HEK293 (cell line): Measurements from ENCODE around the gene CRTC3.
A peak's percentile ranks its signal among the peaks of the same experiment; 100 is the strongest.

Source experiments
- CTCF ChIA-PET: fragments of 350-600 bp; formaldehyde crosslinking; extraction: SDS; loops from one replicate; lab custom pipeline; 2021; ENCODE audit warnings: antibody characterized with exemption; lab: Yijun Ruan, JAX
- POLR2A ChIA-PET: fragments of 300-600 bp; formaldehyde crosslinking; extraction: SDS; loops from one replicate; lab custom pipeline; 2020; ENCODE audit warnings: antibody characterized with exemption, inconsistent platforms; lab: Yijun Ruan, JAX
- H3K27ac ChIP-seq: fragments of 200-500 bp; sonication (Bioruptor generic); 2 replicates; pipeline ENCODE4 v1.5.1; 2014; ENCODE audit warnings: low read depth, low read length, control low read depth, inconsistent platforms; ENCODE audit errors: extremely low read depth
- H3K36me3 ChIP-seq, 2 experiments: fragments of 200-500 bp in 1 of 2; sonication (Bioruptor generic) in 1 of 2; 1 replicate in 1 of 2; 2 replicates in 1 of 2; pipeline ENCODE4 v1.5.1; 2014 to 2017; ENCODE audit warnings: inconsistent platforms in 2 of 2, low read length in 2 of 2; ENCODE audit not compliant: control insufficient read depth in 2 of 2, insufficient read depth in 1 of 2
- H3K4me1 ChIP-seq: fragments of 200-500 bp; sonication (Bioruptor generic); 2 replicates; pipeline ENCODE4 v1.5.1; 2014; ENCODE audit warnings: mild to moderate bottlenecking, low read length, inconsistent platforms; ENCODE audit not compliant: control insufficient read depth, insufficient read depth
- H3K4me3 ChIP-seq: 2 replicates; pipeline ENCODE4 v1.5.1; 2011; ENCODE audit warnings: low read depth, mild to moderate bottlenecking, control low read depth, low read length, moderate library complexity
- H3K9me3 ChIP-seq: fragments of 200-500 bp; sonication (Bioruptor generic); 2 replicates; pipeline ENCODE4 v1.5.1; 2014; ENCODE audit warnings: low read depth, low read length, inconsistent platforms; ENCODE audit not compliant: control insufficient read depth, insufficient read depth
- EGR2 ChIP-seq: fragments of 450-650 bp; formaldehyde crosslinking; IDR thresholded peaks from 2 replicates; pipeline ENCODE4 v1.5.1; 2016; ENCODE audit warnings: low read depth, missing biosample characterization, missing genetic modification characterization
- PRDM1 ChIP-seq: fragments of 450-650 bp; formaldehyde crosslinking; IDR thresholded peaks from 2 replicates; pipeline ENCODE4; 2016; ENCODE audit warnings: missing biosample characterization, missing genetic modification characterization
- YY2 ChIP-seq: fragments of 450-650 bp; formaldehyde crosslinking; IDR thresholded peaks from 2 replicates; pipeline ENCODE4 v1.5.1; 2016; ENCODE audit warnings: missing biosample characterization, missing genetic modification characterization
- ZBTB17 ChIP-seq: fragments of 450-650 bp; formaldehyde crosslinking; IDR thresholded peaks from 2 replicates; pipeline ENCODE4 v1.5.1; 2016; ENCODE audit warnings: missing biosample characterization, missing genetic modification characterization
- ZBTB48 ChIP-seq: fragments of 450-650 bp; formaldehyde crosslinking; IDR thresholded peaks from 2 replicates; pipeline ENCODE4 v1.5.1; 2016; ENCODE audit warnings: missing biosample characterization, missing genetic modification characterization
- ZFHX2 ChIP-seq: fragments of 450-650 bp; formaldehyde crosslinking; conservative IDR thresholded peaks from 2 replicates; pipeline ENCODE4 v1.5.1; 2016; ENCODE audit warnings: missing biosample characterization, missing genetic modification characterization
- ZFP37 ChIP-seq: fragments of 450-650 bp; formaldehyde crosslinking; IDR thresholded peaks from 2 replicates; pipeline ENCODE4 v1.5.1; 2016; ENCODE audit warnings: missing biosample characterization, missing genetic modification characterization
- ZNF10 ChIP-seq: fragments of 450-650 bp; formaldehyde crosslinking; IDR thresholded peaks from 2 replicates; pipeline ENCODE4 v1.5.1; 2017; ENCODE audit warnings: missing biosample characterization, missing genetic modification characterization
- ZNF157 ChIP-seq: fragments of 450-650 bp; formaldehyde crosslinking; IDR thresholded peaks from 2 replicates; pipeline ENCODE4 v1.5.1; 2016; ENCODE audit warnings: missing biosample characterization, missing genetic modification characterization
- ZNF175 ChIP-seq: fragments of 450-650 bp; formaldehyde crosslinking; IDR thresholded peaks from 2 replicates; pipeline ENCODE4 v1.5.1; 2016; ENCODE audit warnings: missing biosample characterization, missing genetic modification characterization
- ZNF202 ChIP-seq: fragments of 450-650 bp; formaldehyde crosslinking; IDR thresholded peaks from 2 replicates; pipeline ENCODE4 v1.5.1; 2016; ENCODE audit warnings: missing biosample characterization, missing genetic modification characterization, borderline replicate concordance
- ZNF211 ChIP-seq: fragments of 450-650 bp; formaldehyde crosslinking; IDR thresholded peaks from 2 replicates; pipeline ENCODE4 v1.5.1; 2016; ENCODE audit warnings: low read depth, missing biosample characterization, missing genetic modification characterization
- ZNF223 ChIP-seq: fragments of 450-650 bp; formaldehyde crosslinking; IDR thresholded peaks from 2 replicates; pipeline ENCODE4 v1.5.1; 2016; ENCODE audit warnings: missing biosample characterization, missing genetic modification characterization
- ZNF24 ChIP-seq: fragments of 450-650 bp; formaldehyde crosslinking; IDR thresholded peaks from 2 replicates; pipeline ENCODE4 v1.5.1; 2016; ENCODE audit warnings: missing biosample characterization, missing genetic modification characterization
- ZNF292 ChIP-seq: fragments of 450-650 bp; formaldehyde crosslinking; IDR thresholded peaks from 2 replicates; pipeline ENCODE4 v1.5.1; 2016; ENCODE audit warnings: low read depth, missing biosample characterization, missing genetic modification characterization, borderline replicate concordance
- ZNF311 ChIP-seq: fragments of 450-650 bp; formaldehyde crosslinking; IDR thresholded peaks from 2 replicates; pipeline ENCODE4 v1.5.1; 2017; ENCODE audit warnings: missing biosample characterization, missing genetic modification characterization, borderline replicate concordance
- ZNF513 ChIP-seq: fragments of 450-650 bp; IDR thresholded peaks from 2 replicates; pipeline ENCODE4 v1.5.1; 2018; ENCODE audit warnings: missing biosample characterization, missing genetic modification characterization
- ZNF626 ChIP-seq: fragments of 450-650 bp; sonication (Bioruptor Pico); formaldehyde crosslinking; IDR thresholded peaks from 2 replicates; pipeline ENCODE4 v1.5.1; 2018; ENCODE audit warnings: missing biosample characterization, missing genetic modification characterization, inconsistent platforms
- ZNF629 ChIP-seq: fragments of 450-650 bp; formaldehyde crosslinking; IDR thresholded peaks from 2 replicates; pipeline ENCODE4 v1.5.1; 2017; ENCODE audit warnings: missing biosample characterization, missing genetic modification characterization
- ZNF664 ChIP-seq: fragments of 450-650 bp; formaldehyde crosslinking; IDR thresholded peaks from 2 replicates; pipeline ENCODE4 v1.5.1; 2016; ENCODE audit warnings: missing biosample characterization, missing genetic modification characterization
- ZNF677 ChIP-seq: fragments of 450-650 bp; IDR thresholded peaks from 2 replicates; pipeline ENCODE4 v1.5.0; 2018; ENCODE audit warnings: missing biosample characterization, mild to moderate bottlenecking, missing genetic modification characterization, moderate library complexity
- ZNF701 ChIP-seq: fragments of 450-650 bp; formaldehyde crosslinking; IDR thresholded peaks from 2 replicates; pipeline ENCODE4 v1.5.1; 2016; ENCODE audit warnings: missing biosample characterization, missing genetic modification characterization
- TF ChIP-seq, protein P1 (sequence below): fragments of 450-650 bp; formaldehyde crosslinking; IDR thresholded peaks from 2 replicates; pipeline ENCODE4; 2016; ENCODE audit warnings: missing biosample characterization, missing genetic modification characterization
- TF ChIP-seq, protein P2 (sequence below): fragments of 450-650 bp; formaldehyde crosslinking; IDR thresholded peaks from 2 replicates; pipeline ENCODE4 v1.5.1; 2017; ENCODE audit warnings: missing biosample characterization, missing genetic modification characterization
- TF ChIP-seq, protein P3 (sequence below): fragments of 450-650 bp; formaldehyde crosslinking; IDR thresholded peaks from 2 replicates; pipeline ENCODE4 v1.5.1; 2016; ENCODE audit warnings: missing biosample characterization, missing genetic modification characterization

CRTC3 gene

DNA sequence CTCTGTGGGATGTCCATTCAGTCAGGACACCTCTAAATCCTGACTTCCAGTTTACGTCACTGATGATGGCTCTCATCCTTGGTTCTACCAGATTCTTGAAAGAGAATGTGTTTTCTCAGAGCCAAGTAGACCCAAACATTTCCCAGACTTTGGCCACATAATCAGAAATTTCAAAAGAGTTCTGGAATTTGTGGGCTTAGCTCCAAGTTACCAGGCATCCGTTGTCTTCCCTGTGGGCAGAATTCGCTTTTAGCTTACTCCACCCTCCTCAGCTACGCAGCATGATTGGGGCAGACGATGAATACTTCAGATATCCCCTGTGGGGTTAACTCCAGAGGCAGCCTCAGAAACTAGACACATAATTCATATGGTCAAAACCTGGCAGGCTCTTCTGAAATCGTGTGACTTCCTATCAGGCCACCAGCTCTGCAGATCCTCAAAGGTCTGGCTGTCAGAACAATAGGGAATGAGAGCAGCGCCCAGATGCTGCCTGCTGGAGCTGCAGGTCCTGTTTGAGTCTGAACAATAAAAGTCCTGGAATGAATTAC, 30.6 kb downstream of the CRTC3 start:
- peaks cover 16% of the 10 kb centered on the region for H3K4me1 ChIP-seq
- no peak overlapping the region for H3K4me3 ChIP-seq
- no peak overlapping the region for H3K27ac ChIP-seq
- H3K36me3 ChIP-seq, result peaks cover 0 to 8% of the 10 kb centered on the region in 2 experiments; a peak in 1 of 3 replicates
- no peaks in the 10 kb centered on the region for H3K9me3 ChIP-seq
- ChIA-PET CTCF (interaction anchor here (0.7 to 1.6 kb wide), 4 partner anchors 9 to 710 kb away, joined by 3 to 4 read pairs (median 4); no protein-coding TSS in a partner anchor), POLR2A (interaction anchor here (0.6 kb wide), 1 partner anchor 34 kb away, joined by 5 read pairs; no protein-coding TSS in a partner anchor)
- no peak for TF ChIP-seq YY2 (tag by site-specific recombination)
- 0 out of 2 replicates have a peak, but pooled peaks have one; percentile 16 for TF ChIP-seq ZNF10 (tag by site-specific recombination)
- no peak for TF ChIP-seq ZNF24 (tag by site-specific recombination)

- Histone ChIP-seq H3K4me1 (peaks cover 11% of the 10 kb centered on the region; the same call in 1 of the 2 replicates), H3K9me3 (no peaks in the 10 kb centered on the region), H3K27ac (no peak overlapping the region)
- CTCF ChIA-PET, result interaction anchor here (1.1 to 1.5 kb wide), 3 partner anchors 11 to 241 kb away, joined by 3 to 4 read pairs (median 4); no protein-coding TSS in a partner anchor
- TF ChIP-seq ZFHX2 (0 out of 2 replicates have a peak, but pooled peaks have one; percentile 12), ZNF311 (tag by site-specific recombination) (no peak)
- TF ChIP-seq, all 188 proteins: peak for 1
- H3K36me3 ChIP-seq, result peaks cover 0 to 5% of the 10 kb centered on the region in 2 experiments; a peak in 1 of 3 replicates
- no peak overlapping the region for H3K4me3 ChIP-seq
- POLR2A ChIA-PET, result no interaction called here
Observed at GRCh38 chr15:90561344-90562244, 31.9 kb downstream of the CRTC3 start.

DNA sequence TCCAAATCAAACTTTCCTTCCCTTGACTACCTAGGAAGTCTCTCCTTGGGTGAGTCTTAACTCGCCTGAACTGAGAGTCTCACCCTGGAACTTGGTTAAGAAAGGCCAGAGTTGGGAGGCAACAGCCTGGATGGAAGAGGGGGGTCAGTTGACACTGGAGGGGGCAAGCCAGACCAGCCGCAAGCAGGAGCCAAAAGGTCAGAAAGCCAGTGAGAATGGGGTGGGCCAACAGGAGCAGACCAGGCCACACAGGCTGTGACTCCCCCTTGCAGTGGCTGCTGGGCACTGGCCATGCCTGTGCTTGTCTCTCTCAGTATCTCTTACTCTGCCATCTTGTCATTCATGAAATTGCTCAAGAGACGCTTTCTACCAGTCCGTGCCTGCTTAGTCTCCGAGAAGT, 32.9 kb downstream of the CRTC3 start:
- ChIA-PET CTCF (no interaction called here), POLR2A (no interaction called here)
- no peak for TF ChIP-seq ZNF677
- no peak for TF ChIP-seq ZNF211 (tag by site-specific recombination)
- no peak for TF ChIP-seq EGR2
- TF ChIP-seq, protein P1, sequence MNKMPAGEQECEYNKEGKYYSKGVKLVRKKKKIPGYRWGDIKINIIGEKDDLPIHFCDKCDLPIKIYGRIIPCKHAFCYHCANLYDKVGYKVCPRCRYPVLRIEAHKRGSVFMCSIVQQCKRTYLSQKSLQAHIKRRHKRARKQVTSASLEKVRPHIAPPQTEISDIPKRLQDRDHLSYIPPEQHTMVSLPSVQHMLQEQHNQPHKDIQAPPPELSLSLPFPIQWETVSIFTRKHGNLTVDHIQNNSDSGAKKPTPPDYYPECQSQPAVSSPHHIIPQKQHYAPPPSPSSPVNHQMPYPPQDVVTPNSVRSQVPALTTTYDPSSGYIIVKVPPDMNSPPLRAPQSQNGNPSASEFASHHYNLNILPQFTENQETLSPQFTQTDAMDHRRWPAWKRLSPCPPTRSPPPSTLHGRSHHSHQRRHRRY (tag by site-specific recombination), result no peak
- no peak for TF ChIP-seq ZBTB17 (tag by site-specific recombination)
- TF ChIP-seq ZNF513 (tag by site-specific recombination), result no peak
- no peak for TF ChIP-seq ZNF175 (tag by site-specific recombination)
- TF ChIP-seq, protein P2, sequence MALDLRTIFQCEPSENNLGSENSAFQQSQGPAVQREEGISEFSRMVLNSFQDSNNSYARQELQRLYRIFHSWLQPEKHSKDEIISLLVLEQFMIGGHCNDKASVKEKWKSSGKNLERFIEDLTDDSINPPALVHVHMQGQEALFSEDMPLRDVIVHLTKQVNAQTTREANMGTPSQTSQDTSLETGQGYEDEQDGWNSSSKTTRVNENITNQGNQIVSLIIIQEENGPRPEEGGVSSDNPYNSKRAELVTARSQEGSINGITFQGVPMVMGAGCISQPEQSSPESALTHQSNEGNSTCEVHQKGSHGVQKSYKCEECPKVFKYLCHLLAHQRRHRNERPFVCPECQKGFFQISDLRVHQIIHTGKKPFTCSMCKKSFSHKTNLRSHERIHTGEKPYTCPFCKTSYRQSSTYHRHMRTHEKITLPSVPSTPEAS (tag by site-specific recombination), result no peak
- TF ChIP-seq, protein P3, sequence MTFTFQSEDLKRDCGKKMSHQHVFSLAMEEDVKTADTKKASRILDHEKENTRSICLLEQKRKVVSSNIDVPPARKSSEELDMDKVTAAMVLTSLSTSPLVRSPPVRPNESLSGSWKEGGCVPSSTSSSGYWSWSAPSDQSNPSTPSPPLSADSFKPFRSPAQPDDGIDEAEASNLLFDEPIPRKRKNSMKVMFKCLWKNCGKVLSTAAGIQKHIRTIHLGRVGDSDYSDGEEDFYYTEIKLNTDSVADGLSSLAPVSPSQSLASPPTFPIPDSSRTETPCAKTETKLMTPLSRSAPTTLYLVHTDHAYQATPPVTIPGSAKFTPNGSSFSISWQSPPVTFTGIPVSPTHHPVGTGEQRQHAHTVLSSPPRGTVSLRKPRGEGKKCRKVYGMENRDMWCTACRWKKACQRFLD (tag by site-specific recombination), result no peak
- no peak for TF ChIP-seq PRDM1 (tag by site-specific recombination)
- no peak for TF ChIP-seq ZNF157 (tag by site-specific recombination)
- TF ChIP-seq ZFP37 (tag by site-specific recombination), result no peak
- no peak for TF ChIP-seq ZNF202 (tag by site-specific recombination)
- TF ChIP-seq ZNF223, result no peak
- TF ChIP-seq ZNF629 (tag by site-specific recombination), result no peak
- no peak for TF ChIP-seq ZNF292
- no peak for TF ChIP-seq ZBTB48
- TF ChIP-seq ZNF664 (tag by site-specific recombination), result no peak
- no peak for TF ChIP-seq ZNF701 (tag by site-specific recombination)
- TF ChIP-seq ZNF626 (tag by site-specific recombination), result no peak
- TF ChIP-seq, all 188 proteins: peak for 0
- no peaks in the 10 kb centered on the region for H3K9me3 ChIP-seq
- H3K4me3 ChIP-seq, result no peak overlapping the region
- peaks cover 5% of the 10 kb centered on the region; the same call in 1 of the 2 replicates for H3K4me1 ChIP-seq
- H3K36me3 ChIP-seq, result peaks cover 0 to 5% of the 10 kb centered on the region in 2 experiments; a peak in 1 of 3 replicates
- H3K27ac ChIP-seq, result no peak overlapping the region
